A549 (cell line): ENCODE data around the gene CYP26B1. TPM values are rescaled to one million over a fixed set of nuclear protein-coding genes. Genes with fewer than 3 reads are reported as not detected.

Experiments
- ATAC-seq, 2 experiments: fragments of 200-7000 bp in 1 of 2; fragments of >200 bp in 1 of 2; cut with Nextera tagmentation in 1 of 2; cut with Tn5 transposase in 1 of 2; 3 replicates each; pipeline versions ENCODE4 v1.8.0 to v1.9.1; 2018 to 2020; ENCODE audit warnings: mild to moderate bottlenecking in 1 of 2, moderate library complexity in 1 of 2
- CTCF ChIA-PET: fragments of 300-600 bp; sonication (Branson Sonifier 250); formaldehyde crosslinking; extraction: SDS; loops from one replicate; lab custom pipeline; 2021; ENCODE audit warnings: antibody characterized with exemption, inconsistent platforms; lab: Yijun Ruan, JAX
- POLR2A ChIA-PET: fragments of 350-600 bp; formaldehyde crosslinking; extraction: SDS; loops from one replicate; lab custom pipeline; 2021; ENCODE audit warnings: antibody characterized with exemption, inconsistent platforms; lab: Yijun Ruan, JAX
- DNase-seq, 2 experiments: peaks; one replicate each; pipeline versions ENCODE4 v3.0.0 to v3.0.0-alpha.2; 2011 to 2016; ENCODE audit warnings: low read depth in 1 of 2, low spot score in 1 of 2
- FAIRE-seq: peaks from 2 replicates; lab custom pipeline; 2011; peaks lifted over from hg19 to GRCh38; lab: Jason Lieb, UNC
- H3K27ac ChIP-seq, 2 experiments: fragments of >200 bp; sonication (Bioruptor Twin); formaldehyde crosslinking; 3 replicates each; pipeline ENCODE4 v1.5.1; 2016 to 2017
- H3K4me1 ChIP-seq: fragments of >200 bp; sonication (Bioruptor Twin); formaldehyde crosslinking; 3 replicates; pipeline ENCODE4 v1.6.1; 2016
- H3K4me2 ChIP-seq: fragments of >200 bp; sonication (Bioruptor Twin); formaldehyde crosslinking; 3 replicates; pipeline ENCODE4 v1.6.1; 2016
- H3K4me3 ChIP-seq: fragments of >200 bp; sonication (Bioruptor Twin); formaldehyde crosslinking; 3 replicates; pipeline ENCODE4 v1.5.1; 2016
- H3K9me3 ChIP-seq: fragments of >200 bp; sonication (Bioruptor Twin); formaldehyde crosslinking; 3 replicates; pipeline ENCODE4 v1.6.1; 2016
- BCL3 ChIP-seq: fragments of >200 bp; sonication (Bioruptor Twin); formaldehyde crosslinking; IDR thresholded peaks from 3 replicates; pipeline ENCODE4 v1.6.1; 2016
- CBX8 ChIP-seq: fragments of 200-600 bp; sonication (generic); IDR thresholded peaks from 2 replicates; pipeline ENCODE4 v1.6.1; 2016
- CTCF ChIP-seq: fragments of >200 bp; sonication (Bioruptor Twin); formaldehyde crosslinking; IDR thresholded peaks from 3 replicates; pipeline ENCODE4 v1.5.1; 2016
- FOXS1 ChIP-seq: fragments of 250-450 bp; sonication (Bioruptor Pico); IDR thresholded peaks from 2 replicates; pipeline ENCODE4 v1.5.0; 2020; ENCODE audit warnings: mild to moderate bottlenecking, moderate library complexity
- GATA3 ChIP-seq: IDR thresholded peaks from 2 replicates; pipeline ENCODE4 v1.6.1; 2012; ENCODE audit warnings: borderline replicate concordance
- HES2 ChIP-seq: fragments of >200 bp; sonication (Bioruptor Twin); formaldehyde crosslinking; IDR thresholded peaks from 2 replicates; pipeline ENCODE4 v1.6.1; 2016
- RAD21 ChIP-seq, 2 experiments: fragments of >200 bp in 1 of 2; sonication (Bioruptor Twin) in 1 of 2; formaldehyde crosslinking in 1 of 2; IDR thresholded peaks in 1 of 2; conservative IDR thresholded peaks in 1 of 2; 2 replicates in 1 of 2; 3 replicates in 1 of 2; pipeline ENCODE4 v1.6.1; 2012 to 2018; ENCODE audit warnings: inconsistent platforms in 1 of 2
- REST ChIP-seq: fragments of 200-600 bp; sonication (generic); IDR thresholded peaks from 2 replicates; pipeline ENCODE4 v1.6.1; 2016; ENCODE audit warnings: antibody characterized with exemption, mild to moderate bottlenecking, moderate library complexity
- RFX5 ChIP-seq: fragments of 450-650 bp; IDR thresholded peaks from 2 replicates; pipeline ENCODE4 v1.7.1; 2014; ENCODE audit warnings: antibody characterized with exemption, mild to moderate bottlenecking, moderate library complexity
- TFCP2L1 ChIP-seq: fragments of 250-450 bp; sonication (Bioruptor Pico); IDR thresholded peaks from 2 replicates; pipeline ENCODE4 v1.5.0; 2021; ENCODE audit warnings: mild to moderate bottlenecking
- TP53 ChIP-seq: fragments of 250-450 bp; sonication (Bioruptor Pico); IDR thresholded peaks from 2 replicates; pipeline ENCODE4 v1.5.0; 2021; ENCODE audit warnings: mild to moderate bottlenecking, moderate library complexity
- ZNF302 ChIP-seq: fragments of 250-450 bp; sonication (Bioruptor Pico); IDR thresholded peaks from 2 replicates; pipeline ENCODE4 v1.9.0; 2021; ENCODE audit warnings: inconsistent platforms, mild to moderate bottlenecking, moderate library complexity
- WGBS: methylation state at CpG from one replicate; pipeline ENCODE4 v1.1.6; 2017; ENCODE audit errors: missing lambda C conversion rate; 5-methylcytosine and 5-hydroxymethylcytosine counted together
- polyA plus RNA-seq, 4 experiments: library from polyadenylated mRNA; depleted of rRNA in 3 of 4; stranded (reverse); fragments of >200 nt; fragmentation: RNase III in 1 of 4; extraction: RNeasy Plus Mini Kit Qiagen cat#74134 plus additional on column Dnase treatment in 1 of 4; gene quantifications; 2 replicates in 3 of 4; 3 replicates in 1 of 4; pipeline ENCODE4 v1.2.3, GENCODE V29; 2011 to 2017

The CYP26B1 gene
- polyA plus RNA-seq, 2 of the 4 experiments (the other 2 are of a cell fraction), result 9.7 to 13.6 TPM

- FAIRE-seq (no peak), ATAC-seq (no peak), DNase-seq (no peak)
- no peak for TF ChIP-seq RAD21 (conservative IDR thresholded peaks at IDR 0.05 in 1 of 2, IDR thresholded peaks at IDR 0.05 in 1 of 2)
- Histone ChIP-seq H3K4me2 (no peak overlapping the region), H3K27ac (no peak overlapping the region), H3K4me1 (peaks cover 24% of the 10 kb centered on the region), H3K4me3 (no peak overlapping the region), H3K9me3 (no peaks in the 10 kb centered on the region)
- 82% methylated on average over 10 of the region's 10 CpGs for WGBS
- CTCF ChIA-PET, result interaction anchor here (0.8 to 3.7 kb wide), 6 partner anchors 13 to 971 kb away, joined by 3 to 20 read pairs (median 3); partner anchors contain the start of gene CYP26B1
- POLR2A ChIA-PET, result no interaction called here
Observed at GRCh38 chr2:72134408-72134996, 13.2 kb downstream of the CYP26B1 start.

- FAIRE-seq (no peak), ATAC-seq (no peak), DNase-seq (no peak)
- ChIA-PET POLR2A (no interaction called here), CTCF (interaction anchor here (0.8 to 3.7 kb wide), 6 partner anchors 14 to 970 kb away, joined by 3 to 20 read pairs (median 3); partner anchors contain the start of gene CYP26B1)
- 79% methylated on average over 8 of the region's 11 CpGs for WGBS
- Histone ChIP-seq H3K4me3 (no peak overlapping the region), H3K4me1 (peaks cover 18% of the 10 kb centered on the region), H3K9me3 (no peaks in the 10 kb centered on the region), H3K4me2 (no peak overlapping the region), H3K27ac (no peak overlapping the region)
- TF ChIP-seq TP53 (CRISPR knock-in tag), result no peak
- no peak for TF ChIP-seq BCL3
- TF ChIP-seq CTCF, result no peak
- no peak for TF ChIP-seq TFCP2L1 (CRISPR knock-in tag)
- TF ChIP-seq HES2, result no peak
- no peak for TF ChIP-seq RFX5
- no peak for TF ChIP-seq ZNF302 (CRISPR knock-in tag)
- no peak for TF ChIP-seq FOXS1 (CRISPR knock-in tag)
- no peak for TF ChIP-seq CBX8
- no peak for TF ChIP-seq GATA3
- TF ChIP-seq REST, result no peak
Observed at GRCh38 chr2:72133721-72134407, 13.8 kb downstream of the CYP26B1 start.
